ENCODE results near the gene DCDC2B.

The DCDC2B gene

DNA sequence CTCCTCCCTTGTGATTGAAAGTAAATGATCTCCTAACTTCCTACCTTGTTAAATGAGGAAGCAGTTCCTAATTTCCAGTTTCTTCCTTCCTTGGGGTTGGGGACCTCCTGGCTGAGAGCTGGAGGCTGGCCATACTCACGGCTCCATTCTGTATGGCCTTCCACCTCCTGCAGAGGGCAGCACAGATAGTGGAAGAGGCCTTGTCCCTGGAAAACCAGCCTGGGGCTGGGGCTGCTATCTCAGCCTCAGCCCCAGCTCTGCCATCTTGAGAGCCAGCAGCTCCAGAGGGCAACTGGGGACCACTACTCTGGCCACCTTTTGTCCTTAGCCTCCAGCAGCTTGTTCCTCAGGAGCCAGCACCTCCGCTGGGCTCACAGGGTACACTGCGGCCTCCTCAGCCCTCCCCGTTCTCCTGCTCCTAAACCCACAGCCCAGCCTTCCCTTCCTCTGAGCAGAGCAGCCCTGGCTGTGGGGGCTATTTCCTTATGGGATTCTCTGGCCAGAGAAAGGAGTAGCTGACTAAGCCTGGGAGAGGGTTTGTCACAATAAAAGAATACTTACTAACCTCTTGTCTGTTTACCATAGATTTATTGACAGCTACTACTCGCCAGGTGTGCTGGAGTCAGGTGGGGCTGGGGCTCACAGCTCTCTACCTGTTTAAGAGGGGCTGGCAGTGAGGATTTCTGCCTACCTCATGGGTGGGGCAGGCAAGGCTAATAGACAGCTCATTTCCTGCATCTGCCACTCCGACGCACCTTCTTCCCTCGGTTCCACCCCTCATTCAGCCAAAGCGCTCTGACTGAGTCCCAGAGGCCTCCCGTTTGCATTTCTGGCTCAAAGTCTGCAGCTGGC lies 7.0 kb downstream of the DCDC2B start:
- TF ChIP-seq, protein P1, sequence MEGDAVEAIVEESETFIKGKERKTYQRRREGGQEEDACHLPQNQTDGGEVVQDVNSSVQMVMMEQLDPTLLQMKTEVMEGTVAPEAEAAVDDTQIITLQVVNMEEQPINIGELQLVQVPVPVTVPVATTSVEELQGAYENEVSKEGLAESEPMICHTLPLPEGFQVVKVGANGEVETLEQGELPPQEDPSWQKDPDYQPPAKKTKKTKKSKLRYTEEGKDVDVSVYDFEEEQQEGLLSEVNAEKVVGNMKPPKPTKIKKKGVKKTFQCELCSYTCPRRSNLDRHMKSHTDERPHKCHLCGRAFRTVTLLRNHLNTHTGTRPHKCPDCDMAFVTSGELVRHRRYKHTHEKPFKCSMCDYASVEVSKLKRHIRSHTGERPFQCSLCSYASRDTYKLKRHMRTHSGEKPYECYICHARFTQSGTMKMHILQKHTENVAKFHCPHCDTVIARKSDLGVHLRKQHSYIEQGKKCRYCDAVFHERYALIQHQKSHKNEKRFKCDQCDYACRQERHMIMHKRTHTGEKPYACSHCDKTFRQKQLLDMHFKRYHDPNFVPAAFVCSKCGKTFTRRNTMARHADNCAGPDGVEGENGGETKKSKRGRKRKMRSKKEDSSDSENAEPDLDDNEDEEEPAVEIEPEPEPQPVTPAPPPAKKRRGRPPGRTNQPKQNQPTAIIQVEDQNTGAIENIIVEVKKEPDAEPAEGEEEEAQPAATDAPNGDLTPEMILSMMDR (IDR thresholded peaks at IDR 0.05; ENCODE audit: low read depth, low read length, missing control alignments): peak; percentile 92
- no peak overlapping the region for H3K4me3 ChIP-seq (ENCODE audit: low read depth, low read length)
- DNase-seq (ENCODE audit: low read depth): no peak

DNA sequence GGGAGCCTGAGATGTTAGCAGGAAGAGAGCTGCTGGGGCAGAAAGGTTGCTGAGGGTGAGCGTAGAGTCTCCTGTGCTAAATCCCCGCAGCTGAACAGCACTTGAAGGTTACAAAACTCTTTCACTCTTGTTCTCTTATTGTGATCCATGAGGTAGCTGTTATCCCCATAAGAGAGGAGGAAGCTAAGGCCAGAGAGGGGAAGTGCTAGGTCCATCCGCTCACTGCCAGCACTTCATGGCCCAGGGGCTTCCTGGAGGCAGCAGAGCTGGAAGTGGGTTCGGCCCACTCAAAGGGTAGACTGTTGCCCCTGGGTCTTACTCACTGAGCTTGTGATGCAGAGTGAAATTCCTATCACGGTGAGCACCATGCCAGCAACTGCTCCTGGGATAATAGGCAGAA lies 7.7 kb downstream of the DCDC2B start:
- no peak for DNase-seq (ENCODE audit: low read depth)
- TF ChIP-seq, protein P1 (IDR thresholded peaks at IDR 0.05; ENCODE audit: low read depth, low read length, missing control alignments): no peak
- H3K4me3 ChIP-seq (ENCODE audit: low read depth, low read length): no peak overlapping the region

DNA sequence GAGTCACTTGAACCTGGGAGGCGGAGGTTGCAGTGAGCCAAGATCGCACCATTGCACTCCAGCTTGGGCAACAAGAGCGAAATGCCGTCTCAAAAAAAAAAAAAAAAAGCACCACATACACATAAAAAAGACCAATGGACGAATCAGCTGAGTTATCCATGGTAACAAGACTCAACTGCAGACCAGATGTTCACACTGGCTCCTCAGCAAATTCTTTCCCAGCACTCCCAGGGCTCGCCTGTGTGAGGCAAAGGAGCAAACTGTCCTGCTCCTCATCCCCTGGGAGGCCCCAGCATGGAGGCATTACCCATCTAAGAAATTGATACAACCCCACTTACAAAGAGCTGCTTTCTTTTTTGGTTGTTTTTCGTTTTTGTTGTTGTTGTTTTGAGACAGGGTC lies 10.1 kb downstream of the DCDC2B start:
- DNase-seq (ENCODE audit: low read depth): no peak
- TF ChIP-seq, protein P1 (IDR thresholded peaks at IDR 0.05; ENCODE audit: low read depth, low read length, missing control alignments): no peak
- H3K4me3 ChIP-seq (ENCODE audit: low read depth, low read length): no peak overlapping the region

DNA sequence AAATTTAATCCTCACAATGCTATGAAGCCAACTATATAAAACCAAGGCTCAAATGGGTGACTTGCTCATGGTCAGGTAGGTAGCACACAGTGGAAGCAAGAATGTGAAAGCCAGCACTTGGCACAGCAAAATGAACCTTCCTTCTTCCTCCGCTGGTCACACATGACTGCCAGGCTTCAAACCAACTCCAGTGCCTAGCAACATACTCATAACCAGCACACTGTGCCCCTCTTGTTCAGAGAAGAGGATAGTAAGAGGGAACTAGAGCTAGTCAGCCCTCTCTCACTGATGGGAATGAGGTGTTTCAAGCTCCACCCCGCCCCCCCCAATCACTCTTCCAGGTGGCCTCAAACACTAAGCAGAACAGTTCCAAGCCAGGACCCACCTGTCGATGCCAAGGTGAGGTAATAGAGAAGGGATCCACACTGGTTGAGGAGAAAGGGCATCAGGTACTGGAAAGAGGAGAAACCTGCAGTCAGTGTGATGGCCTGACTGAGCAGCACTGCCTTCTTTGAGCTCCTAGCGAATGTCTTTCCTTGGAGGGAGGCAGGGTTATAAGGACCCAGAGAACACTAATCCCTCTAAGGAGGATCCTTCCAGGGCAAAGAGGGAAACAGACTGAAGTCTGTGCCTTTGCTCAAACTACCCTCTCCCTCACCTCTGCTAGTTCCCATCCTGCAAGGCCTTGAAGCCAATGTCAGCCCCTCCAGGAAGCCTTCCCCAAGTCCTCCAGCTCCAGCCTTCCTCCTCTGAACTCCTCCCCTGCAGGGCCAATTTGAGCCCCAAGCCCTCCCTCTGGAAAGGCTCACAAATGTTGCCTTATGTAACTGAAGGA lies 12.1 kb downstream of the DCDC2B start:
- H3K4me3 ChIP-seq (ENCODE audit: low read depth, low read length): peak overlapping the region; percentile 56

DNA sequence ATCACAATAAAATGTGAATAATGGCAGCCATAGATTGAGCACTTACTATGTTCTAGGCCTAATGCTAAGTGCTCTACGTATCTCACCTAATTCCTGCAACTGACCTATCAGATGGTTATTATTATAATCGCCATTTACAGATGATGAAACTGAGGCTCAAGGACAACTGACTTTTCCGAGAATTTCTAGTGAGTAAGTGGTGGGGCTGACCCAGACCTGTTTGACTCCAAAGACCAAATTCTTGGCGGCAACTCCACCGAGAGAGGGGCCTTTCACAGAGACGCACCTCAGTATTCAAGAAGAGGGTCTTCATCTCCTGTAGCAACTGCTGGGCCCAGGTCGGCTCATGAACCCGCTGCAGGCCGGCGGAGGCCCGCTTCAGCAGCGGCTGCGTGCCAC lies 12.7 kb downstream of the DCDC2B start:
- H3K4me3 ChIP-seq (ENCODE audit: low read depth, low read length): peak overlapping the region; percentile 56
- TF ChIP-seq, protein P1 (IDR thresholded peaks at IDR 0.05; ENCODE audit: low read depth, low read length, missing control alignments): no peak

More for the DNA sequence above, 12.1 kb downstream of the DCDC2B start:
- no peak for DNase-seq (ENCODE audit: low read depth)
- TF ChIP-seq, protein P1 (IDR thresholded peaks at IDR 0.05; ENCODE audit: low read depth, low read length, missing control alignments): no peak

DNA sequence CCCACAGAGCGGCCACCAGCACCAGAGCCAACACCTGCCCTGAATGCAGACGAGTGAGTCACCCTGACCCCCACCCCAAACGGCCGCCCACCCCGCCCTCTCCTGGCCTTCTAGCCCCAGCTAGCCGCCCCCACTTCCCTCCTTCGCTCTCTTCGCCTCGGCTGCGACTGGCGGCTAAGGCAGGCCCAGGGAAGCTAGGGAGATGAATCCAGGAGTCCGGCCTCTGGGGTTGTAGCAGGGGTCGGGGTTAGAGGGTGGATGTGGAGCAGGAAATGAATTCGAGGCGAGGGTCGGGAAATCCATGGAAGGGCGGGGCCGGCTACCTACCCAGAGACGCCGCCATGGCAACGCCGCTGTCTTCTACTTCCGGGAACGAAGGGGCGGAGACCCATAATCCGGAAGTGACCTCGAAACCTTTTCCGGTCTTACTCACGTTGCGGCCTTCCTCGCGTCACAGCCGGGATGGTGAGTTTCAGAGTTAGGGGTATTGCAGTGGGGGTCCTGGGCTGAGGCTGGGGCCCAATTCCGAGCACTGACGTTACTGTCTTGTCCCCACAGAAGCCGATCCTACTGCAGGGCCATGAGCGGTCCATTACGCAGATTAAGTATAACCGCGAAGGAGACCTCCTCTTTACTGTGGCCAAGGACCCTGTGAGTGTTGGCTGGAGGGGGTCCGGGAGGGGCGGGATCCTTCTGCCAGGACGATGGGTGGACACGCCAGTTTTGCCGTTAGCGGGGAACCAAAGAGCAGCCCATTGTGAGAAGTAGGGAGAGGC lies 13.3 kb downstream of the DCDC2B start, which contains the start of the genes EIF3I and TMEM234:
Gene EIF3I (plus strand): TSS at position 428 of the 776 bp plus-strand sequence. CDS start 35 bp downstream, at position 463.
Gene TMEM234 (minus strand): TSS at position 374 of the 776 bp plus-strand sequence. CDS start 31 bp downstream, at position 343.
- TF ChIP-seq, protein P1 (IDR thresholded peaks at IDR 0.05; ENCODE audit: low read depth, low read length, missing control alignments): no peak
- peak; percentile 70 for DNase-seq (ENCODE audit: low read depth)
- peak within 1 kb of the TSS; percentile 56 for H3K4me3 ChIP-seq (ENCODE audit: low read depth, low read length)

More for the DNA sequence above, 12.7 kb downstream of the DCDC2B start:
- DNase-seq (ENCODE audit: low read depth): no peak
